B cell (primary cell): ENCODE data around the gene LZTR1. TPM values are rescaled to one million over a fixed set of nuclear protein-coding genes. Genes with fewer than 3 reads are reported as not detected.

Experiments used
- ATAC-seq: fragments of 200-7000 bp; cut with Tn5 transposase; one replicate; pipeline ENCODE4 v1.10.0; 2021; ENCODE audit warnings: low read depth, mild to moderate bottlenecking, moderate number of reproducible peaks, moderate library complexity
- CTCF ChIA-PET: fragments of 350-600 bp; sonication (Branson Sonifier 250); formaldehyde crosslinking; loops from one replicate; lab custom pipeline; 2021; ENCODE audit warnings: antibody characterized with exemption, inconsistent platforms; lab: Charles Lee
- POLR2A ChIA-PET: fragments of 350-600 bp; sonication (Branson Sonifier 250); formaldehyde crosslinking; loops from one replicate; lab custom pipeline; 2021; ENCODE audit warnings: antibody characterized with exemption; lab: Charles Lee
- DNase-seq: peaks from one replicate; pipeline ENCODE4 v3.0.0; 2013
- H2AFZ ChIP-seq: 2 replicates; pipeline ENCODE4 v1.6.1; 2012; ENCODE audit warnings: mild to moderate bottlenecking, low read depth, low read length; ENCODE audit not compliant: insufficient read depth, poor library complexity, severe bottlenecking
- H3K27ac ChIP-seq, 2 donors: 1 replicate in 1 of 2; 2 replicates in 1 of 2; pipeline ENCODE4 v1.5.1; 2012 to 2013; ENCODE audit warnings: low read length in 2 of 2, mild to moderate bottlenecking in 2 of 2, moderate library complexity in 1 of 2
- H3K27me3 ChIP-seq, 4 experiments: fragments of 200-600 bp in 1 of 4; sonication (generic) in 1 of 4; replicated peaks in 1 of 4; 1 replicate in 2 of 4; 2 replicates in 2 of 4; pipeline versions ENCODE4 v1.6.1 to v1.7.0; 2013 to 2016; ENCODE audit warnings: low read length in 3 of 4, mild to moderate bottlenecking in 2 of 4, mixed read lengths in 1 of 4, moderate library complexity in 1 of 4; ENCODE audit not compliant: insufficient read depth in 4 of 4, control insufficient read depth in 3 of 4; ENCODE audit errors: control extremely low read depth in 1 of 4
- H3K36me3 ChIP-seq, 2 experiments: replicated peaks in 1 of 2; 1 replicate in 1 of 2; 2 replicates in 1 of 2; pipeline versions ENCODE4 v1.6.1 to v1.7.1; 2013; ENCODE audit warnings: low read length in 1 of 2; ENCODE audit not compliant: insufficient read depth in 2 of 2, control insufficient read depth in 1 of 2; ENCODE audit errors: control extremely low read depth in 1 of 2, extremely low read depth in 1 of 2
- H3K4me1 ChIP-seq, 2 donors: fragments of 200-600 bp in 1 of 2; sonication (generic) in 1 of 2; 1 replicate in 1 of 2; 2 replicates in 1 of 2; pipeline versions ENCODE4 v1.5.1 to v1.6.1; 2013 to 2017; ENCODE audit warnings: low read length in 2 of 2; ENCODE audit not compliant: control insufficient read depth in 2 of 2, insufficient read depth in 2 of 2
- H3K4me2 ChIP-seq: replicated peaks from 2 replicates; pipeline ENCODE3; 2012; ENCODE audit warnings: mild to moderate bottlenecking, low read depth, low read length; ENCODE audit not compliant: poor library complexity, severe bottlenecking
- H3K4me3 ChIP-seq, 5 experiments: fragments of 200-600 bp in 1 of 5; sonication (generic) in 1 of 5; 1 replicate in 3 of 5; 2 replicates in 2 of 5; pipeline versions ENCODE4 v1.5.1 to v1.7.0; 2011 to 2016; ENCODE audit warnings: low read length in 4 of 5, mild to moderate bottlenecking in 4 of 5, low read depth in 2 of 5, control low read depth in 1 of 5, moderate library complexity in 1 of 5; ENCODE audit not compliant: insufficient read depth in 1 of 5; ENCODE audit errors: control extremely low read depth in 1 of 5, extremely low read depth in 1 of 5
- H3K79me2 ChIP-seq: fragments of 200-600 bp; sonication (generic); one replicate; pipeline ENCODE4 v1.6.0; 2016; ENCODE audit warnings: low read length; ENCODE audit not compliant: control insufficient read depth, insufficient read depth
- H3K9ac ChIP-seq: fragments of 200-600 bp; sonication (generic); 2 replicates; pipeline ENCODE4 v1.6.1; 2017; ENCODE audit warnings: mild to moderate bottlenecking, low read length, moderate library complexity
- H3K9me3 ChIP-seq, 3 donors: one replicate each; pipeline versions ENCODE4 v1.6.1 to v1.7.1; 2013; ENCODE audit warnings: low read length in 2 of 3; ENCODE audit not compliant: control insufficient read depth in 2 of 3, insufficient read depth in 1 of 3; ENCODE audit errors: control extremely low read depth in 1 of 3
- H4K20me1 ChIP-seq: 2 replicates; pipeline ENCODE4 v1.6.0; 2012; ENCODE audit warnings: mild to moderate bottlenecking, low read length; ENCODE audit not compliant: insufficient read depth, control insufficient read depth, poor library complexity, severe bottlenecking
- H3K27ac Mint-ChIP-seq: one replicate; pipeline ENCODE4 v1.8.0; 2021; ENCODE audit warnings: mixed read lengths
- H3K27me3 Mint-ChIP-seq: one replicate; pipeline ENCODE4 v1.8.0; 2021; ENCODE audit warnings: mixed read lengths
- H3K4me1 Mint-ChIP-seq: one replicate; pipeline ENCODE4 v1.8.0; 2021; ENCODE audit warnings: mixed read lengths
- H3K4me3 Mint-ChIP-seq: one replicate; pipeline ENCODE4 v1.8.0; 2021; ENCODE audit warnings: mixed read lengths
- H3K9me3 Mint-ChIP-seq: one replicate; pipeline ENCODE4 v1.8.0; 2022; ENCODE audit warnings: mixed read lengths; ENCODE audit not compliant: insufficient read depth
- CTCF ChIP-seq: fragments of 200-600 bp; IDR thresholded peaks from one replicate; pipeline ENCODE4 v1.8.0; 2022; ENCODE audit warnings: antibody characterized with exemption, mild to moderate bottlenecking
- EZH2 ChIP-seq: IDR thresholded peaks from 2 replicates; pipeline ENCODE4 v1.6.1; 2012; ENCODE audit warnings: borderline replicate concordance, low read depth, mild to moderate bottlenecking, moderate library complexity, low read length; ENCODE audit not compliant: insufficient read depth, poor library complexity, severe bottlenecking
- WGBS: methylation state at CpG from one replicate; pipeline ENCODE4 v1.1.5; 2013; ENCODE audit warnings: missing lambda C conversion rate; ENCODE audit not compliant: insufficient coverage; 5-methylcytosine and 5-hydroxymethylcytosine counted together
- intact Hi-C: fragments of 100-400 bp; cut with micrococcal nuclease; formaldehyde crosslinking; loops from one replicate; pipeline ENCODE4 v1.10.0; 2022
- polyA plus RNA-seq: library from polyadenylated mRNA; depleted of rRNA; stranded (reverse); fragments of >200 nt; gene quantifications from 2 replicates; pipeline ENCODE4 v1.2.3, GENCODE V29; 2012
- total RNA-seq, 2 donors: library from RNA; stranded (reverse); fragments of 120-200 nt in 1 of 2; gene quantifications; 1 replicate in 1 of 2; 2 replicates in 1 of 2; pipeline versions ENCODE4 v1.2.3 to v1.2.4, GENCODE V29; 2013 to 2022

Gene LZTR1
- total and polyA plus RNA-seq, 2 donors (not counting 1 experiment from before 2014, with no cell fraction given), result 75.7 to 94.8 TPM

- POLR2A ChIA-PET, result interaction anchor here (0.6 kb wide), 2 partner anchors 15 to 18 kb away, joined by 5 to 9 read pairs; no protein-coding TSS in a partner anchor
- peaks cover 0 to 34% (median 7%) of the 10 kb centered on the region in 4 experiments for H3K27me3 ChIP-seq
- Mint-ChIP-seq H3K27me3 (peaks cover 16% of the 10 kb centered on the region), H3K9me3 (no peaks in the 10 kb centered on the region), H3K27ac (no peak overlapping the region), H3K4me3 (no peak overlapping the region), H3K4me1 (peaks cover 39% of the 10 kb centered on the region)
- no peak overlapping the region for H3K9ac ChIP-seq
- intact Hi-C loops, result no loop called here
- no peaks in the 10 kb centered on the region for H4K20me1 ChIP-seq
- no peaks in the 10 kb centered on the region for H3K9me3 ChIP-seq
- H3K79me2 ChIP-seq, result no peaks in the 10 kb centered on the region
- H3K27ac ChIP-seq, result no peak overlapping the region
- no CpG with 5 or more reads among the region's 6 CpGs for WGBS
- no peak for ATAC-seq
- CTCF ChIA-PET, result interaction anchor here (0.6 to 1.8 kb wide), 5 partner anchors 9 to 147 kb away, joined by 3 to 8 read pairs (median 5); partner anchors contain the start of gene LZTR1
- no peak overlapping the region for H2AFZ ChIP-seq
- DNase-seq, result peak; percentile 16
- peaks cover 28 to 45% of the 10 kb centered on the region in 2 donors for H3K4me1 ChIP-seq
- no peak for TF ChIP-seq EZH2
- TF ChIP-seq CTCF, result no peak
- no peak overlapping the region for H3K4me2 ChIP-seq
- no peaks in the 10 kb centered on the region for H3K36me3 ChIP-seq
- H3K4me3 ChIP-seq, result no peak overlapping the region
These were observed 19.6 kb upstream of the LZTR1 start for GRCh38 chr22:20962491-20962945.

GRCh38 chr22:20963201-20964052 lies 18.7 kb upstream of the LZTR1 start:
- peaks cover 29 to 46% of the 10 kb centered on the region in 2 donors for H3K4me1 ChIP-seq
- Mint-ChIP-seq H3K9me3 (no peaks in the 10 kb centered on the region), H3K4me3 (peak overlapping the region; percentile 78), H3K27ac (no peak overlapping the region), H3K4me1 (peaks cover 37% of the 10 kb centered on the region), H3K27me3 (peaks cover 10% of the 10 kb centered on the region)
- CTCF ChIA-PET, result interaction anchor here (0.8 to 1.8 kb wide), 2 partner anchors 8 to 19 kb away, joined by 4 to 8 read pairs; partner anchors contain the start of gene LZTR1
- POLR2A ChIA-PET, result no interaction called here
- peak; percentile 20 for DNase-seq
- TF ChIP-seq EZH2 (no peak), CTCF (no peak)
- H3K4me2 ChIP-seq, result no peak overlapping the region
- no peak overlapping the region for H3K27ac ChIP-seq
- no peak overlapping the region for H3K4me3 ChIP-seq
- no peaks in the 10 kb centered on the region for H3K79me2 ChIP-seq
- H3K27me3 ChIP-seq, result peaks cover 0 to 25% (median 3%) of the 10 kb centered on the region in 4 experiments
- H3K36me3 ChIP-seq, result no peaks in the 10 kb centered on the region
- no peak overlapping the region for H3K9ac ChIP-seq
- no peaks in the 10 kb centered on the region for H3K9me3 ChIP-seq
- ATAC-seq, result no peak
- H2AFZ ChIP-seq, result no peak overlapping the region
- WGBS, result 78% methylated on average over 6 of the region's 7 CpGs
- H4K20me1 ChIP-seq, result no peaks in the 10 kb centered on the region
- intact Hi-C loops, result no loop called here
